ENCODE data around the gene CALD1.

DNA sequence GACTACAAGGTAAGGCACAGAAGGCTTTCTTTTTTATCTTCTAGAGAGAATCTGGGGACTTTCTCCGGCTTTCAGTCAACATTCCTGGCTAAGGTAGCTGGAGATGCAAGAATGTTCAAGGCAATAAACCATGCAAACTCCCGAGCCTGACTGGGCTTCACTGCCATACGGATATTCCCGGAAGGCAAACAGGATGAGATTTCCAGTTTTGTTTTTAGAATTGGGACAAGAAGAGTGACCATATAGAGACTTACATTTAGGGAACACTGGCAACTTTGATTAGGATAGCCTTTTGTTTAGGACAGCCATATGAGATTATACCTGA is 269 bp downstream of the CALD1 start:
- no peak for TF ChIP-seq MYBL2 (CRISPR knock-in tag; IDR thresholded peaks at IDR 0.05)
- TF ChIP-seq ESRRA (CRISPR knock-in tag; IDR thresholded peaks at IDR 0.05; ENCODE audit: borderline replicate concordance) = no peak
- TF ChIP-seq, protein P1, sequence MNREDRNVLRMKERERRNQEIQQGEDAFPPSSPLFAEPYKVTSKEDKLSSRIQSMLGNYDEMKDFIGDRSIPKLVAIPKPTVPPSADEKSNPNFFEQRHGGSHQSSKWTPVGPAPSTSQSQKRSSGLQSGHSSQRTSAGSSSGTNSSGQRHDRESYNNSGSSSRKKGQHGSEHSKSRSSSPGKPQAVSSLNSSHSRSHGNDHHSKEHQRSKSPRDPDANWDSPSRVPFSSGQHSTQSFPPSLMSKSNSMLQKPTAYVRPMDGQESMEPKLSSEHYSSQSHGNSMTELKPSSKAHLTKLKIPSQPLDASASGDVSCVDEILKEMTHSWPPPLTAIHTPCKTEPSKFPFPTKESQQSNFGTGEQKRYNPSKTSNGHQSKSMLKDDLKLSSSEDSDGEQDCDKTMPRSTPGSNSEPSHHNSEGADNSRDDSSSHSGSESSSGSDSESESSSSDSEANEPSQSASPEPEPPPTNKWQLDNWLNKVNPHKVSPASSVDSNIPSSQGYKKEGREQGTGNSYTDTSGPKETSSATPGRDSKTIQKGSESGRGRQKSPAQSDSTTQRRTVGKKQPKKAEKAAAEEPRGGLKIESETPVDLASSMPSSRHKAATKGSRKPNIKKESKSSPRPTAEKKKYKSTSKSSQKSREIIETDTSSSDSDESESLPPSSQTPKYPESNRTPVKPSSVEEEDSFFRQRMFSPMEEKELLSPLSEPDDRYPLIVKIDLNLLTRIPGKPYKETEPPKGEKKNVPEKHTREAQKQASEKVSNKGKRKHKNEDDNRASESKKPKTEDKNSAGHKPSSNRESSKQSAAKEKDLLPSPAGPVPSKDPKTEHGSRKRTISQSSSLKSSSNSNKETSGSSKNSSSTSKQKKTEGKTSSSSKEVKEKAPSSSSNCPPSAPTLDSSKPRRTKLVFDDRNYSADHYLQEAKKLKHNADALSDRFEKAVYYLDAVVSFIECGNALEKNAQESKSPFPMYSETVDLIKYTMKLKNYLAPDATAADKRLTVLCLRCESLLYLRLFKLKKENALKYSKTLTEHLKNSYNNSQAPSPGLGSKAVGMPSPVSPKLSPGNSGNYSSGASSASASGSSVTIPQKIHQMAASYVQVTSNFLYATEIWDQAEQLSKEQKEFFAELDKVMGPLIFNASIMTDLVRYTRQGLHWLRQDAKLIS (CRISPR knock-in tag; IDR thresholded peaks at IDR 0.05; ENCODE audit: borderline replicate concordance) = no peak
- TF ChIP-seq, protein P2, sequence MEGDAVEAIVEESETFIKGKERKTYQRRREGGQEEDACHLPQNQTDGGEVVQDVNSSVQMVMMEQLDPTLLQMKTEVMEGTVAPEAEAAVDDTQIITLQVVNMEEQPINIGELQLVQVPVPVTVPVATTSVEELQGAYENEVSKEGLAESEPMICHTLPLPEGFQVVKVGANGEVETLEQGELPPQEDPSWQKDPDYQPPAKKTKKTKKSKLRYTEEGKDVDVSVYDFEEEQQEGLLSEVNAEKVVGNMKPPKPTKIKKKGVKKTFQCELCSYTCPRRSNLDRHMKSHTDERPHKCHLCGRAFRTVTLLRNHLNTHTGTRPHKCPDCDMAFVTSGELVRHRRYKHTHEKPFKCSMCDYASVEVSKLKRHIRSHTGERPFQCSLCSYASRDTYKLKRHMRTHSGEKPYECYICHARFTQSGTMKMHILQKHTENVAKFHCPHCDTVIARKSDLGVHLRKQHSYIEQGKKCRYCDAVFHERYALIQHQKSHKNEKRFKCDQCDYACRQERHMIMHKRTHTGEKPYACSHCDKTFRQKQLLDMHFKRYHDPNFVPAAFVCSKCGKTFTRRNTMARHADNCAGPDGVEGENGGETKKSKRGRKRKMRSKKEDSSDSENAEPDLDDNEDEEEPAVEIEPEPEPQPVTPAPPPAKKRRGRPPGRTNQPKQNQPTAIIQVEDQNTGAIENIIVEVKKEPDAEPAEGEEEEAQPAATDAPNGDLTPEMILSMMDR (IDR thresholded peaks at IDR 0.05) = no peak
- TF ChIP-seq, protein P3, sequence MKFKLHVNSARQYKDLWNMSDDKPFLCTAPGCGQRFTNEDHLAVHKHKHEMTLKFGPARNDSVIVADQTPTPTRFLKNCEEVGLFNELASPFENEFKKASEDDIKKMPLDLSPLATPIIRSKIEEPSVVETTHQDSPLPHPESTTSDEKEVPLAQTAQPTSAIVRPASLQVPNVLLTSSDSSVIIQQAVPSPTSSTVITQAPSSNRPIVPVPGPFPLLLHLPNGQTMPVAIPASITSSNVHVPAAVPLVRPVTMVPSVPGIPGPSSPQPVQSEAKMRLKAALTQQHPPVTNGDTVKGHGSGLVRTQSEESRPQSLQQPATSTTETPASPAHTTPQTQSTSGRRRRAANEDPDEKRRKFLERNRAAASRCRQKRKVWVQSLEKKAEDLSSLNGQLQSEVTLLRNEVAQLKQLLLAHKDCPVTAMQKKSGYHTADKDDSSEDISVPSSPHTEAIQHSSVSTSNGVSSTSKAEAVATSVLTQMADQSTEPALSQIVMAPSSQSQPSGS (CRISPR knock-in tag; IDR thresholded peaks at IDR 0.05; ENCODE audit: borderline replicate concordance, low read depth) = no peak
- TF ChIP-seq, protein P4, sequence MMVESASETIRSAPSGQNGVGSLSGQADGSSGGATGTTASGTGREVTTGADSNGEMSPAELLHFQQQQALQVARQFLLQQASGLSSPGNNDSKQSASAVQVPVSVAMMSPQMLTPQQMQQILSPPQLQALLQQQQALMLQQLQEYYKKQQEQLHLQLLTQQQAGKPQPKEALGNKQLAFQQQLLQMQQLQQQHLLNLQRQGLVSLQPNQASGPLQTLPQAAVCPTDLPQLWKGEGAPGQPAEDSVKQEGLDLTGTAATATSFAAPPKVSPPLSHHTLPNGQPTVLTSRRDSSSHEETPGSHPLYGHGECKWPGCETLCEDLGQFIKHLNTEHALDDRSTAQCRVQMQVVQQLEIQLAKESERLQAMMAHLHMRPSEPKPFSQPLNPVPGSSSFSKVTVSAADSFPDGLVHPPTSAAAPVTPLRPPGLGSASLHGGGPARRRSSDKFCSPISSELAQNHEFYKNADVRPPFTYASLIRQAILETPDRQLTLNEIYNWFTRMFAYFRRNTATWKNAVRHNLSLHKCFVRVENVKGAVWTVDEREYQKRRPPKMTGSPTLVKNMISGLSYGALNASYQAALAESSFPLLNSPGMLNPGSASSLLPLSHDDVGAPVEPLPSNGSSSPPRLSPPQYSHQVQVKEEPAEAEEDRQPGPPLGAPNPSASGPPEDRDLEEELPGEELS (CRISPR knock-in tag; IDR thresholded peaks at IDR 0.05) = no peak

All from WTC11 (cell line).